Measurements from ENCODE around the gene SPEM2. TPM values are rescaled to one million over a fixed set of nuclear protein-coding genes. Genes with fewer than 3 reads are reported as not detected.

Gene SPEM2
- total RNA-seq, 1 donor from 2014 or later: not detected

- peak; percentile 41 for TF ChIP-seq CTCF (IDR thresholded peaks at IDR 0.05; ENCODE audit: unreplicated experiment)
- H3K4me1 Mint-ChIP-seq: peaks cover 34% of the 10 kb centered on the region
- DNase-seq (ENCODE audit: low spot score in 2 of 2, unreplicated experiment in 2 of 2): peak in 1 of 2 experiments; percentile 58
- peak overlapping the region; percentile 97 for H3K27ac Mint-ChIP-seq
- H3K36me3 Mint-ChIP-seq: no peaks in the 10 kb centered on the region
- peak overlapping the region; percentile 83 for H3K4me3 Mint-ChIP-seq
- no peaks in the 10 kb centered on the region for H3K9me3 Mint-ChIP-seq
- H3K27me3 Mint-ChIP-seq (ENCODE audit: low read depth): peaks cover 38% of the 10 kb centered on the region
These were observed 10.5 kb downstream of the SPEM2 start for GRCh38 chr17:7435676-7436555.

- peaks cover 42% of the 10 kb centered on the region for H3K4me1 Mint-ChIP-seq
- peak; percentile 39 for TF ChIP-seq CTCF (IDR thresholded peaks at IDR 0.05; ENCODE audit: unreplicated experiment)
- peak overlapping the region; percentile 83 for H3K4me3 Mint-ChIP-seq
- no peaks in the 10 kb centered on the region for H3K36me3 Mint-ChIP-seq
- H3K27ac Mint-ChIP-seq: peak overlapping the region; percentile 97
- DNase-seq (ENCODE audit: low spot score in 2 of 2, unreplicated experiment in 2 of 2): peak; percentile 75 to 88
- peaks cover 38% of the 10 kb centered on the region for H3K27me3 Mint-ChIP-seq (ENCODE audit: low read depth)
- H3K9me3 Mint-ChIP-seq: no peaks in the 10 kb centered on the region
These were observed 11.3 kb downstream of the SPEM2 start for GRCh38 chr17:7436556-7437368.

- peaks cover 38% of the 10 kb centered on the region for H3K27me3 Mint-ChIP-seq (ENCODE audit: low read depth)
- no peak for TF ChIP-seq CTCF (IDR thresholded peaks at IDR 0.05; ENCODE audit: unreplicated experiment)
- peak overlapping the region; percentile 83 for H3K4me3 Mint-ChIP-seq
- H3K27ac Mint-ChIP-seq: peak overlapping the region; percentile 90
- no peaks in the 10 kb centered on the region for H3K36me3 Mint-ChIP-seq
- H3K9me3 Mint-ChIP-seq: no peaks in the 10 kb centered on the region
- peaks cover 47% of the 10 kb centered on the region for H3K4me1 Mint-ChIP-seq
- no peak for DNase-seq (ENCODE audit: low spot score in 2 of 2, unreplicated experiment in 2 of 2)
These were observed 12.0 kb downstream of the SPEM2 start for GRCh38 chr17:7437369-7437863.

GRCh38 chr17:7437950-7438614, 12.7 kb downstream of the SPEM2 start:
- Mint-ChIP-seq H3K27ac (peak overlapping the region; percentile 90), H3K9me3 (no peaks in the 10 kb centered on the region), H3K36me3 (no peaks in the 10 kb centered on the region), H3K27me3 (ENCODE audit: low read depth) (peaks cover 38% of the 10 kb centered on the region), H3K4me3 (peak overlapping the region; percentile 83), H3K4me1 (peaks cover 48% of the 10 kb centered on the region)
- peak in 1 of 2 experiments; percentile 83 for DNase-seq (ENCODE audit: low spot score in 2 of 2, unreplicated experiment in 2 of 2)
- no peak for TF ChIP-seq CTCF (IDR thresholded peaks at IDR 0.05; ENCODE audit: unreplicated experiment)
